ENCODE results near the gene RAD51B. TPM values are rescaled to one million over a fixed set of nuclear protein-coding genes. Genes with fewer than 3 reads are reported as not detected.
"Not testable (repeated sequence)": the region's sequence is repeated elsewhere in the genome, so short reads cannot be mapped to it uniquely, and the experiment has no call there.

RAD51B gene
- total RNA-seq, 4 donors from 2014 or later: 14.0 to 16.4 (median 14.8) TPM

DNA sequence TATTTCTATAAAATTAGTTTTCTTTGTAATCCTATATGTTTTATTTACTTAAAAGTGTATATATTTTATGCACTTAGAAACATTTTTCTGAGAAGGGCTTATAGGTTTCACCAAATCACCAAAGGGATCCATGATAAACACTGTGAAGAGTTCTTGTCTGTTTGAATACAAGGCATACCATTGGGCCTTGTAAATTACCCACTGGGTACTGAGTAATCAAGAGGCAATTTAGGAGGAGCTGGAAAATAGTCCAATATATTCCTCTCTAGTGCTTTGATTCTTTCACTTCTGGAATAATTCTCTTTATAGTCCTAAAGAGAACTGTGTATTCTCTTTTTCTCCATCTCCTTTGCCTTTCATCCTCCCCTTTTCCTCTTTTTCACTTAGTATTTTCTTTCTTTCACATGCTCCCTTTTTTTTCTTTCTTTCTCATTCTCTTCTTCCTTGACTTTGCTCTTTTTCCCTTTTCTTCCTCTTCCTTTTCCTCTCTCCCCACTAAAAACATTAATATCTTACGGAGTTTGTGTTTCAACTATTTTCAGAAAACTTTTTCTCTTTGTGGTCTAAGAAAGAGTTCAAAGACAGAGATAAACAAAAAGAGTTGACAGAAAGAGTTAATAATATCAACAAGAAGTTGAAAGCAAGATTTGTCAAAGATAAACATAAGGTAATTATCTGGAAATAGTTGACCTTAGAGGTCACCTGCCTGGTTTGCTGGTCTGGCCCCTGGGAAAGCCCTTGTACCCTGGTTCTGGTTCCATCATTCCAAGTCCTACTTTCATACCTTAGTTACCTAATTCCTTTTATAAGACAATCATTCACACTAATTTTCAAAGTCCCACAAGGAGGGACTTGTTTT is 435.3 kb downstream of the RAD51B start:
- H3K36me3 ChIP-seq: no peaks in the 10 kb centered on the region
- peaks cover 9 to 38% of the 10 kb centered on the region in 2 donors for H3K4me1 ChIP-seq
- TF ChIP-seq POLR2A (IDR thresholded peaks at IDR 0.05): no peak
- TF ChIP-seq, protein P1, sequence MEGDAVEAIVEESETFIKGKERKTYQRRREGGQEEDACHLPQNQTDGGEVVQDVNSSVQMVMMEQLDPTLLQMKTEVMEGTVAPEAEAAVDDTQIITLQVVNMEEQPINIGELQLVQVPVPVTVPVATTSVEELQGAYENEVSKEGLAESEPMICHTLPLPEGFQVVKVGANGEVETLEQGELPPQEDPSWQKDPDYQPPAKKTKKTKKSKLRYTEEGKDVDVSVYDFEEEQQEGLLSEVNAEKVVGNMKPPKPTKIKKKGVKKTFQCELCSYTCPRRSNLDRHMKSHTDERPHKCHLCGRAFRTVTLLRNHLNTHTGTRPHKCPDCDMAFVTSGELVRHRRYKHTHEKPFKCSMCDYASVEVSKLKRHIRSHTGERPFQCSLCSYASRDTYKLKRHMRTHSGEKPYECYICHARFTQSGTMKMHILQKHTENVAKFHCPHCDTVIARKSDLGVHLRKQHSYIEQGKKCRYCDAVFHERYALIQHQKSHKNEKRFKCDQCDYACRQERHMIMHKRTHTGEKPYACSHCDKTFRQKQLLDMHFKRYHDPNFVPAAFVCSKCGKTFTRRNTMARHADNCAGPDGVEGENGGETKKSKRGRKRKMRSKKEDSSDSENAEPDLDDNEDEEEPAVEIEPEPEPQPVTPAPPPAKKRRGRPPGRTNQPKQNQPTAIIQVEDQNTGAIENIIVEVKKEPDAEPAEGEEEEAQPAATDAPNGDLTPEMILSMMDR (IDR thresholded peaks at IDR 0.05): no peak
- H3K27me3 ChIP-seq: no peaks in the 10 kb centered on the region
- H3K27ac ChIP-seq: no peak overlapping the region
- DNase-seq: no peak
- intact Hi-C loops (cut with DNase I): no loop called here
- WGBS, 2 donors: 90 to 100% methylated on average over 1 of the region's 1 CpG
- no peak overlapping the region for H3K4me3 ChIP-seq (replicated peaks in 1 of 3)
- no peaks in the 10 kb centered on the region for H3K9me3 ChIP-seq

DNA sequence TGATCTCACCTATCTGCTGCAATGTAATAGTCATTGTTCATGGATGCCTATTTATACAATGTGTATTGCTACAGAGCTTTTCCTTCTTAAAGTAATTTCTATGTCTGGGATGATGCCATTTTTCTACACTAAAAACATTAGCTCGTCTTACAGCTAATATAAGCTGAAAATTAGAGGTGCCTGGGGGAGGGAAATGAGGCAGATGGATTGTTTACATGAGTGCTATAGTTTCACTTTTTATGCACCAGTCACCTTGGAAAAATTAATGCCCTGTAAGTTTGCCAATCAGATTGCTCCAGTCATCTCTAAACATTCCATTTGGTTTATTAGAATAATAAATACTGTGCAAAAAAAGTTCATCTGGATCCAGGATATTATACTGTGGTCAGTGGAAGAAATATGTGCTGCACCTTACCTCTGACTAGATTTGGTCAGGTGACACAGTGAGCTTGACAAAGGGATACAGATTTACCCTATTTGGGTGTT is 436.2 kb downstream of the RAD51B start:
- Histone ChIP-seq H3K4me1 (peaks cover 5 to 30% of the 10 kb centered on the region in 2 donors), H3K27ac (no peak overlapping the region), H3K36me3 (no peaks in the 10 kb centered on the region), H3K27me3 (no peaks in the 10 kb centered on the region), H3K9me3 (no peaks in the 10 kb centered on the region), H3K4me3 (replicated peaks in 1 of 3) (no peak overlapping the region)
- no peak for DNase-seq
- no peak for TF ChIP-seq POLR2A (IDR thresholded peaks at IDR 0.05)
- TF ChIP-seq, protein P1 (IDR thresholded peaks at IDR 0.05): no peak
- intact Hi-C loops (cut with DNase I): no loop called here
- 77 to 84% methylated on average over 1 of the region's 1 CpG for WGBS, 2 donors

DNA sequence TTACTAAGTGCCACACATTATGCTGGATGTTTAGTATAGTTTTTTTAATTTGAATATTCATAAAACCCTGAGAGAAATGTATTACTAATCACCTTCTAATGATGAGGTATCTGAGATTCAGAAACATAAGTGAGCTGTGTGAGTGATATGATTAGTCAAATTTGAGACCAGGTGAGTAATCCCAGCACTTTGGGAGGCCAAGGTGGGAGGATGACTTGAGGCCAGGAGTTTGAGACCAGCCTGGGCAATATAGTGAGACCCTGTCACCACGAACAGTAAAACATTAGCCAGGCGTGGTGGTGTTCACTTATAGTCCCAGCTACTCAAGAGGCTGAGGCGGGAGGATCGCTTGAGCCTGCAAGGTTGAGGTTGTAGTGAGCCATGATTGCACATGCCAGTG is 438.4 kb downstream of the RAD51B start:
- intact Hi-C loops (cut with DNase I): no loop called here
- H3K27ac ChIP-seq: no peak overlapping the region
- peaks cover 0 to 14% of the 10 kb centered on the region in 2 donors for H3K4me1 ChIP-seq
- no peaks in the 10 kb centered on the region for H3K36me3 ChIP-seq
- no peaks in the 10 kb centered on the region for H3K27me3 ChIP-seq
- no peaks in the 10 kb centered on the region for H3K9me3 ChIP-seq
- no peak overlapping the region for H3K4me3 ChIP-seq (replicated peaks in 1 of 3)
- WGBS, 2 donors: 96 to 98% methylated on average over 4 of the region's 4 CpGs
- TF ChIP-seq POLR2A (IDR thresholded peaks at IDR 0.05): no peak
- TF ChIP-seq, protein P1 (IDR thresholded peaks at IDR 0.05): no peak
- no peak for DNase-seq

DNA sequence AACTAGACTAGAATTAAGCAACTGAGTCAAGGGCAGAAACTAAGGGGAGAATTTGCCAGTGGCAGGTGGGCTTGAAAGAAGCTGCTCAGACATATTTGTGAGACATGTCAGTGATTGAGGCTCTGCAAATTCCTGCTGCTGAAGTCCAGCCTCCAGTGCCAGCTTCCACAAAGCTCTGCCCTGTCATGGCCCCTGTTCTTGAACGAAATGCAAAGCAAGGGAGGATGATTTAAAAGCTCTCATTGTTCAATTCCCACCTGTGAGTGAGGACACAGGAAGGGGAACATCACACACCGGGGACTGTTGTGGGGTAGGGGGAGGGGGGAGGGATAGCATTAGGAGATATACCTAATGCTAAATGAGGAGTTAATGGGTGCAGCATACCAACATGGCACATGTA is 439.4 kb downstream of the RAD51B start:
- H3K27me3 ChIP-seq; DNase-seq; H3K4me3 ChIP-seq (replicated peaks in 1 of 3); H3K36me3 ChIP-seq; H3K27ac ChIP-seq; H3K9me3 ChIP-seq; intact Hi-C loops (cut with DNase I): not testable (repeated sequence)
- WGBS, 2 donors: 84 to 88% methylated on average over 2 of the region's 2 CpGs
- peaks cover 0 to 10% of the 10 kb centered on the region in 2 donors for H3K4me1 ChIP-seq

DNA sequence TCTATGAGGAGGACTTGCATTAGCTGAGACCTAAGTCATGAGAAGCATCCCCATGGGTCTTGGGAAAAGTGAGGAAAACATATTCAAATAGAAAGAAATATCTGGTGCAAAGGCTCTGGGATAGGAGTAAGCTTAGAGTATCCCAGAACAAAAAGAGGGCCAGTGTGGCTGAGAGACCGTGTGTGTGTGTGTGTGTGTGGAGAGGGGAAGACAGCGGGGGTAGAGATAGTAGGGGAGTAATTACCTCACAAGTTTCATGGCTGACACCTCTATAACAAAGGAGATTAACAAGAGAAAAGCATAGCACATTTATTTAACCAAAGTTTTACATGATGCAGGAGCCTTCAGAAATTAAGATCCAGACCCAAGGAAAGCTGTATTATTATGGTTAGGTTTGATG is 440.5 kb downstream of the RAD51B start:
- Histone ChIP-seq H3K9me3 (no peaks in the 10 kb centered on the region), H3K4me3 (replicated peaks in 1 of 3) (no peak overlapping the region), H3K36me3 (no peaks in the 10 kb centered on the region), H3K4me1 (peaks cover 0 to 6% of the 10 kb centered on the region in 2 donors), H3K27me3 (no peaks in the 10 kb centered on the region), H3K27ac (no peak overlapping the region)
- DNase-seq: no peak
- TF ChIP-seq, protein P1 (IDR thresholded peaks at IDR 0.05): no peak
- no peak for TF ChIP-seq POLR2A (IDR thresholded peaks at IDR 0.05)
- WGBS, 2 donors: 67 to 69% methylated on average over 2 of the region's 2 CpGs
- intact Hi-C loops (cut with DNase I): no loop called here

All from thyroid gland (tissue), 4 donors.